C4-2B (cell line): ENCODE results near the gene CDRT4.

Source experiments
- CTCF ChIP-seq: fragments of 450-650 bp; conservative IDR thresholded peaks from 2 replicates; pipeline ENCODE4 v1.5.1; 2017; ENCODE audit warnings: mild to moderate bottlenecking
- ZFX ChIP-seq: fragments of 450-650 bp; IDR thresholded peaks from 2 replicates; pipeline ENCODE4 v1.6.1; 2017

DNA sequence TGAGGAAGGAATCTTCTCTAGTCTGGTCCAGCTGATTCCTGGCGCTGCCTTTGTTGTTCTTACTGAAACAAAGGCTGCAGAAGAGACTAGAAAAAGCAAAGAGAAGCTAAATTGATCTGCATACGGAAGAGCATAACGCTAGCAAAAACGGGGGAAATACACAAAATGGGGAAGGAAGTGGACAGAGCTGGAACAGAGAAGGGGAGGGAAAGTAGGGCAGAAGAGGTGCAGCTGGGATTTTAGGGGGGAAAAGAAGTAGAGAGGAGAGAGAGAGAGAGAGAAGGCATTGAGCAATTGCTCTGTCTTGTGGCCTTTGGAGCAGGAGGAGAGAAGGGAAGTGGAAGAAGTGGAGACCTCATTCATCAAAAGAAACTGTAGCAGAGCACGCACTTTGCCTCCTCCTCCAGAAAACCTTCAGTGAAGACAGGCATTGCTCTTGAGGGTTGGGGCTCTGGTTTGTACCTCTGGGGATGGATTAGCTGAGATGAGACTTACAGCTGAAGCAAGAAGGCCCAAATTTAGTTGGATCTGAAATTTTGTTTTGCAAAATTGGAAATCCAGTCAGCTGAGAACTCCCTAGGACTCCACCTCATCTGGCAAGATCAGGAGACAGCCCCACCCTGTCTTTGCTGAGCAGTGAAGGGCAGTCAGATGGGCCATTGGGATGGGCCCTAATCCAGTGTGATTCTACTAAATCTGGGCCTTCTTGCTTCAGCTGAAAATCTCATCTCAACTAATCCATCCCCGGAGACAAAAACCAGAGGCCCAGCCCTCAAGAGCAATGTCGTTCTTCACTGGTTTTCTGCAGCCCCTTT is 55.8 kb downstream of the CDRT4 start:
- no peak for TF ChIP-seq CTCF
- no peak for TF ChIP-seq ZFX
